ENCODE measurements around the gene PDGFC. TPM values are rescaled to one million over a fixed set of nuclear protein-coding genes. Genes with fewer than 3 reads are reported as not detected.
"Not testable (repeated sequence)": the region's sequence is repeated elsewhere in the genome, so short reads cannot be mapped to it uniquely, and the experiment has no call there.

PDGFC gene
- total and polyA plus RNA-seq, 7 donors = 3.0 to 44.4 (median 21.9) TPM

DNA sequence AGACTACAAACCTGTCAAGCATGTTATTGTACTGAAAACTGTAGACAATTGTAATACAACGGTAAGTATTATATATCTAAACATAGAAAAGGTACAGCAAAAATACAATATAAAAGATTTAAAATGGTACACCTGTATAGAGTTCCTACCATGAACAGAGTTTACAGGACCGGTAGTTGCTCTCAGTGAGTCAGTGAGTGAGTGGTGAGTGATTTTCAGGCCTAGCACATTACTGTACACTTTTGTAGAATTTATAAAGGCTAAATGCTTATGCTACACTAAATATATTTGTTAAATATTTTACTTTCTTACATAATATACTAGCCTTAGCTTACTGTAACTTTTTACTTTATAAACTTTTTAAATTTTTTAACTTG is 37.4 kb downstream of the PDGFC start:
- TF ChIP-seq EP300 (IDR thresholded peaks at IDR 0.05) (no peak), POLR2A (IDR thresholded peaks at IDR 0.05) (no peak), POLR2AphosphoS5 (IDR thresholded peaks at IDR 0.05) (no peak)
- TF ChIP-seq, protein P1, sequence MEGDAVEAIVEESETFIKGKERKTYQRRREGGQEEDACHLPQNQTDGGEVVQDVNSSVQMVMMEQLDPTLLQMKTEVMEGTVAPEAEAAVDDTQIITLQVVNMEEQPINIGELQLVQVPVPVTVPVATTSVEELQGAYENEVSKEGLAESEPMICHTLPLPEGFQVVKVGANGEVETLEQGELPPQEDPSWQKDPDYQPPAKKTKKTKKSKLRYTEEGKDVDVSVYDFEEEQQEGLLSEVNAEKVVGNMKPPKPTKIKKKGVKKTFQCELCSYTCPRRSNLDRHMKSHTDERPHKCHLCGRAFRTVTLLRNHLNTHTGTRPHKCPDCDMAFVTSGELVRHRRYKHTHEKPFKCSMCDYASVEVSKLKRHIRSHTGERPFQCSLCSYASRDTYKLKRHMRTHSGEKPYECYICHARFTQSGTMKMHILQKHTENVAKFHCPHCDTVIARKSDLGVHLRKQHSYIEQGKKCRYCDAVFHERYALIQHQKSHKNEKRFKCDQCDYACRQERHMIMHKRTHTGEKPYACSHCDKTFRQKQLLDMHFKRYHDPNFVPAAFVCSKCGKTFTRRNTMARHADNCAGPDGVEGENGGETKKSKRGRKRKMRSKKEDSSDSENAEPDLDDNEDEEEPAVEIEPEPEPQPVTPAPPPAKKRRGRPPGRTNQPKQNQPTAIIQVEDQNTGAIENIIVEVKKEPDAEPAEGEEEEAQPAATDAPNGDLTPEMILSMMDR (IDR thresholded peaks at IDR 0.05) = no peak
- no peak for DNase-seq
- no peaks in the 10 kb centered on the region for H3K9me3 ChIP-seq
- intact Hi-C loops (cut with DNase I) = no loop called here
- WGBS, 2 donors = 73 to 86% methylated on average over 2 of the region's 2 CpGs
- no peaks in the 10 kb centered on the region for H3K36me3 ChIP-seq
- H3K27ac ChIP-seq = peak overlapping the region in 2 of 4 donors; percentile 13 to 22
- no peaks in the 10 kb centered on the region for H3K27me3 ChIP-seq
- no peak overlapping the region for H3K4me3 ChIP-seq
- H3K4me1 ChIP-seq = peaks cover 0 to 33% (median 11%) of the 10 kb centered on the region in 4 donors

DNA sequence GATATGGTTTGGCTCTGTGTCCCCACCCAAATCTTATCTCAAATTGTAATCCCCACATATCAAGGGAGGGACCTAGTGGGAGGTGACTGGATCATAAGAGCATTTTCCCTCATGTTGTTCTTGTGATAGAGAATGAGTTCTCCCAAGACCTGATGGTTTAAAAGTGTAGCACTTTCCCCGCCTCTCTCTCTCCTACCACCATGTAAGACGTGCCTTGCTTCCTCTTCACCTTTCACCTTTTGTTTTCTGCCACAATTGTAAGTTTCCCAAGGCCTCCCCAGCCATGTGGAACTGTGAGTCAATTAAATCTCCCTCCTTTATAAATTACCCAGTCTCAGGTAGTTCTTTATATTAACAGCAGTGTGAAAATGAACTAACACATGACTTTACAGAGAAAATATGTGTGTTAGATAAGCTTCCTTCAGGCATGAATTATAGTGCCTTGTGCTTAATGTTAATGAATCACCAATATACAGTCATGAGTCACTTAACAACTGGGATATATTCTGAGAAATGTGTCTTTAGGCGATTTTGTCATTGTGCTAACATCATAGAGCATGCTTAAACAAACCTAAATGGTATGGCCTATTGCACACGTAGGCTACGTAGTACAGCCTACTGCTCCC is 37.9 kb downstream of the PDGFC start:
- no peak for TF ChIP-seq POLR2A (IDR thresholded peaks at IDR 0.05)
- TF ChIP-seq POLR2AphosphoS5 (IDR thresholded peaks at IDR 0.05) = no peak
- TF ChIP-seq EP300 (IDR thresholded peaks at IDR 0.05) = no peak
- TF ChIP-seq, protein P1 (IDR thresholded peaks at IDR 0.05) = no peak
- H3K36me3 ChIP-seq = no peaks in the 10 kb centered on the region
- H3K4me1 ChIP-seq = peaks cover 0 to 34% (median 11%) of the 10 kb centered on the region in 4 donors
- no peak for DNase-seq
- H3K27ac ChIP-seq = peak overlapping the region in 2 of 4 donors; percentile 13 to 22
- H3K4me3 ChIP-seq = no peak overlapping the region
- 47 to 79% methylated on average over 5 of the region's 5 CpGs for WGBS, 2 donors
- no peaks in the 10 kb centered on the region for H3K27me3 ChIP-seq
- H3K9me3 ChIP-seq = no peaks in the 10 kb centered on the region
- intact Hi-C loops (cut with DNase I) = no loop called here

DNA sequence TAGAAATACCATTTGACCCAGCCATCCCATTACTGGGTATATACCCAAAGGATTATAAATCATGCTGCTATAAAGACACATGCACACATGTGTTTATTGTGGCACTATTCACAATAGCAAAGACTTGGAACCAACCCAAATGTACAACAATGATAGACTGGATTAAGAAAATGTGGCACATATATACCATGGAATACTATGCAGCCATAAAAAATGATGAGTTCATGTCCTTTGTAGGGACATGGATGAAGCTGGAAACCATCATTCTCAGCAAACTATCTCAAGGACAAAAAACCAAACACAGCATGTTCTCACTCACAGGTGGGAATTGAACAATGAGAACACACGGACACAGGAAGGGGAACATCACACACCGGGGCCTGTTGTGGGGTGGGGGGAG is 39.2 kb downstream of the PDGFC start:
- peaks cover 0 to 34% (median 11%) of the 10 kb centered on the region in 4 donors for H3K4me1 ChIP-seq
- intact Hi-C loops (cut with DNase I); H3K36me3 ChIP-seq; H3K27me3 ChIP-seq; H3K9me3 ChIP-seq; H3K4me3 ChIP-seq; DNase-seq; H3K27ac ChIP-seq: not testable (repeated sequence)
- WGBS, 2 donors = 100% methylated on average over 2 of the region's 2 CpGs

DNA sequence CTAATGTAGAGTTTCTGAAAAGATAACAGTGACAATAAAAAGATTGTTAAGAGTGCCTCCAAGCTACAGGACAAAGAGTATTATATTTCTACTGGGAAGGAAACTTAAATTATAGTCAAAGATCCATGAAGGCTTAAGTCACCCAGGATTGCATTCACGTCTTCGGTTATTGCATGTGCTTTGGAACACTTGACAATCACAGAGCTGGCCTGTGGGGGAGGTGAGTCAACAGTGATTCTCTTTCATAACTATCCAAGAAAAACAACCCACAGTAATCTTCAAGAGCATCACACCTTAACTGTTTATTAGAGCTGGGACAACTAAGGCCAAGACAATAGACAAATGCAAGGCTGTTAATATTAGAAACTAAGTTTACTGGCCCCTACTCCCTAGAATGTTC is 40.3 kb downstream of the PDGFC start:
- no peaks in the 10 kb centered on the region for H3K27me3 ChIP-seq
- H3K9me3 ChIP-seq = peaks cover 0 to 3% (median 0%) of the 10 kb centered on the region in 4 donors
- peak overlapping the region in 1 of 4 donors; percentile 12 for H3K27ac ChIP-seq
- 9 to 49% methylated on average over 2 of the region's 2 CpGs for WGBS, 2 donors
- H3K36me3 ChIP-seq = no peaks in the 10 kb centered on the region
- intact Hi-C loops (cut with DNase I) = no loop called here
- TF ChIP-seq EP300 (IDR thresholded peaks at IDR 0.05) (no peak), POLR2A (IDR thresholded peaks at IDR 0.05) (no peak), POLR2AphosphoS5 (IDR thresholded peaks at IDR 0.05) (no peak)
- TF ChIP-seq, protein P1 (IDR thresholded peaks at IDR 0.05) = no peak
- DNase-seq = no peak
- H3K4me1 ChIP-seq = peaks cover 0 to 34% (median 11%) of the 10 kb centered on the region in 4 donors
- H3K4me3 ChIP-seq = no peak overlapping the region

DNA sequence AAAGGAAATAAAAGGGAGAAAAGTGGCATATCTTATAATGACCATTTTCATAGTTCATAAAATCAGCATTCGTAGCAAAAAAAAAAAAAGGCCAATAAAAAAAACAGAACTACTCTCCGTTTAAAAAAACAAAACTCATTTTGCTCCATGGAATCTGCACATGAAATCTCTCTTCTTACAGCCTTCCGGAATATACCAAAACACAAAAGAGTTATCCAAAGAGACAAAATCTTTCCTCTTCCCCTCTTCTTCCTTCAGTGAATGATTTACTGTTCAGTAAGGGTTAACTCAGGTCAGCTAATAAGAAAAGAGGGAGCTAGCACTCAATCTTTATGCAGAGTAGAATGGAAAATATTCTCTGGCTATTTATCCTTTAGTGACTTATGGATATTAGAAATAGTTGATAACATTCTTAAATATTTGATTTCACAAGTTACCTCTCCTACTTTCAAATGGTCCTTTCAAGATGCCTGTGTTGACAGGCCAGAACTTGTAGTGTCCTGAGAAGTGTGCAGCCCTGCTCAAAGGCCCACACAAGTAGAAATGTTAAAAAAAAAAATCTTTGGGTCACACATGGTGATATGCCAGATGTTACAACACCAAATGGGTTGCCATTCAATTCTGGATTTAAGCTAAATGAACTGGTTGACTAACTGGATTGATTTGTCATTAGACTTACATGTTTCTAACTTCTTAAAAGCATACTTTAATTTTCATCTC is 42.1 kb downstream of the PDGFC start:
- no peak overlapping the region for H3K4me3 ChIP-seq
- no peaks in the 10 kb centered on the region for H3K36me3 ChIP-seq
- no peak for TF ChIP-seq EP300 (IDR thresholded peaks at IDR 0.05)
- no peak for TF ChIP-seq POLR2A (IDR thresholded peaks at IDR 0.05)
- no peak for TF ChIP-seq POLR2AphosphoS5 (IDR thresholded peaks at IDR 0.05)
- TF ChIP-seq, protein P1 (IDR thresholded peaks at IDR 0.05) = no peak
- 78 to 87% methylated on average over 3 of the region's 3 CpGs for WGBS, 2 donors
- H3K27me3 ChIP-seq = no peaks in the 10 kb centered on the region
- peaks cover 0 to 44% (median 20%) of the 10 kb centered on the region in 4 donors for H3K4me1 ChIP-seq
- DNase-seq = no peak
- H3K27ac ChIP-seq = no peak overlapping the region
- H3K9me3 ChIP-seq = peaks cover 0 to 3% (median 0%) of the 10 kb centered on the region in 4 donors
- intact Hi-C loops (cut with DNase I) = no loop called here
